SK-N-SH (cell line): ENCODE measurements around the gene E4F1. TPM values are rescaled to one million over a fixed set of nuclear protein-coding genes. Genes with fewer than 3 reads are reported as not detected.
A peak's percentile ranks its signal among the peaks of the same experiment; 100 is the strongest.
"Not testable (repeated sequence)": the region's sequence is repeated elsewhere in the genome, so short reads cannot be mapped to it uniquely, and the experiment has no call there.

Experiments
- CTCF ChIA-PET: fragments of 300-600, 350-600 bp; formaldehyde crosslinking; extraction: SDS; loops from one replicate; lab custom pipeline; 2021; lab: Yijun Ruan, JAX
- POLR2A ChIA-PET: fragments of 350-600 bp; sonication (Branson Sonifier 250); formaldehyde crosslinking; extraction: SDS; loops from one replicate; lab custom pipeline; 2020; ENCODE audit warnings: antibody characterized with exemption, inconsistent platforms; lab: Yijun Ruan, JAX
- DNase-seq: peaks from one replicate; pipeline ENCODE4 v3.0.0; 2012
- H2AFZ ChIP-seq: fragments of 200-600 bp; sonication (generic); 2 replicates; pipeline ENCODE4 v1.8.1; 2016; ENCODE audit warnings: antibody characterized with exemption, mild to moderate bottlenecking, low read depth
- H3F3A ChIP-seq: fragments of 200-600 bp; sonication (generic); replicated peaks from 2 replicates; pipeline ENCODE3; 2016; ENCODE audit warnings: antibody characterized with exemption, mild to moderate bottlenecking; ENCODE audit not compliant: insufficient read depth
- H3K27ac ChIP-seq, 2 experiments: fragments of 200-500 bp in 1 of 2; fragments of 200-600 bp in 1 of 2; sonication (Bioruptor generic) in 1 of 2; sonication (generic), shearing (Covaris generic) in 1 of 2; 2 replicates each; pipeline versions ENCODE4 v1.5.1 to v1.6.1; 2014 to 2016; ENCODE audit warnings: low read depth in 2 of 2, inconsistent platforms in 1 of 2, low read length in 1 of 2, mild to moderate bottlenecking in 1 of 2, mixed read lengths in 1 of 2
- H3K27me3 ChIP-seq: fragments of 200-600 bp; sonication (generic), shearing (Covaris generic); 2 replicates; pipeline ENCODE4 v1.6.1; 2016; ENCODE audit warnings: mixed run types; ENCODE audit not compliant: insufficient read depth
- H3K36me3 ChIP-seq, 2 experiments: fragments of 200-500 bp in 1 of 2; fragments of 200-600 bp in 1 of 2; sonication (Bioruptor generic) in 1 of 2; sonication (generic) in 1 of 2; replicated peaks in 1 of 2; 2 replicates each; pipeline versions ENCODE3 to v1.5.1; 2014 to 2016; ENCODE audit warnings: low read length in 1 of 2, mild to moderate bottlenecking in 1 of 2; ENCODE audit not compliant: insufficient read depth in 2 of 2, control insufficient read depth in 1 of 2
- H3K4me1 ChIP-seq, 2 experiments: fragments of 200-500 bp in 1 of 2; fragments of 200-600 bp in 1 of 2; sonication (Bioruptor generic) in 1 of 2; sonication (generic), shearing (Covaris generic) in 1 of 2; 2 replicates each; pipeline versions ENCODE4 v1.5.1 to v1.6.1; 2014 to 2016; ENCODE audit warnings: low read depth in 1 of 2, low read length in 1 of 2, mixed run types in 1 of 2; ENCODE audit not compliant: insufficient read depth in 2 of 2, control insufficient read depth in 1 of 2
- H3K4me2 ChIP-seq: fragments of 200-600 bp; sonication (generic), shearing (Covaris generic); 2 replicates; pipeline ENCODE4 v1.6.1; 2017; ENCODE audit warnings: mixed run types
- H3K4me3 ChIP-seq, 2 experiments: fragments of 200-500 bp in 1 of 2; fragments of 200-600 bp in 1 of 2; sonication (Bioruptor generic) in 1 of 2; sonication (generic), shearing (Covaris generic) in 1 of 2; 2 replicates each; pipeline versions ENCODE4 v1.5.1 to v1.8.1; 2014 to 2016; ENCODE audit warnings: low read depth in 2 of 2, inconsistent platforms in 1 of 2, low read length in 1 of 2, mild to moderate bottlenecking in 1 of 2, mixed read lengths in 1 of 2, moderate library complexity in 1 of 2
- H3K79me2 ChIP-seq: fragments of 200-600 bp; sonication (generic); 2 replicates; pipeline ENCODE4 v1.8.1; 2017; ENCODE audit warnings: mild to moderate bottlenecking; ENCODE audit not compliant: insufficient read depth
- H3K9ac ChIP-seq: fragments of 200-600 bp; sonication (generic); 2 replicates; pipeline ENCODE4 v1.6.1; 2017; ENCODE audit warnings: mixed run types
- H3K9me2 ChIP-seq: fragments of 200-600 bp; sonication (generic); 2 replicates; pipeline ENCODE4 v1.6.1; 2017; ENCODE audit warnings: mixed run types
- H3K9me3 ChIP-seq: fragments of 200-600 bp; sonication (generic); 2 replicates; pipeline ENCODE4 v1.6.1; 2017; ENCODE audit warnings: mixed run types, mild to moderate bottlenecking, moderate library complexity
- H4K20me1 ChIP-seq: fragments of 200-600 bp; sonication (generic); 2 replicates; pipeline ENCODE4 v1.6.1; 2017; ENCODE audit warnings: mild to moderate bottlenecking, mixed run types; ENCODE audit not compliant: insufficient read depth
- CHD2 ChIP-seq: fragments of 150-350 bp; IDR thresholded peaks from 2 replicates; pipeline ENCODE4 v1.6.1; 2018; ENCODE audit warnings: low read length; ENCODE audit not compliant: partially characterized antibody
- EZH2phosphoT487 ChIP-seq: fragments of 200-600 bp; sonication (generic); IDR thresholded peaks from 2 replicates; pipeline ENCODE4 v1.6.1; 2017; ENCODE audit warnings: low read depth, mixed run types, mild to moderate bottlenecking, antibody characterized with exemption, moderate library complexity, borderline replicate concordance
- FOSL2 ChIP-seq: IDR thresholded peaks from 2 replicates; pipeline ENCODE4 v1.4.0; 2012; ENCODE audit warnings: low read depth, mild to moderate bottlenecking, moderate library complexity, borderline replicate concordance
- FOXJ3 ChIP-seq: sonication (generic); formaldehyde crosslinking; IDR thresholded peaks from 2 replicates; pipeline ENCODE4 v1.5.1; 2020; ENCODE audit warnings: mild to moderate bottlenecking, missing genetic modification reagents
- GABPA ChIP-seq: IDR thresholded peaks from 2 replicates; pipeline ENCODE4 v1.4.0; 2012; ENCODE audit warnings: low read depth, mild to moderate bottlenecking
- IRF3 ChIP-seq: fragments of 150-350 bp; IDR thresholded peaks from 2 replicates; pipeline ENCODE4 v1.6.1; 2016; ENCODE audit warnings: mild to moderate bottlenecking, low read depth, low read length
- JUND ChIP-seq: IDR thresholded peaks from 2 replicates; pipeline ENCODE4 v1.4.0; 2012
- MXI1 ChIP-seq: IDR thresholded peaks from 2 replicates; pipeline ENCODE4 v1.6.1; 2012; ENCODE audit warnings: mild to moderate bottlenecking, low read depth, low read length, improper control_type of control experiment
- NFIC ChIP-seq: IDR thresholded peaks from 2 replicates; pipeline ENCODE4 v1.4.0; 2012; ENCODE audit warnings: borderline replicate concordance
- NRF1 ChIP-seq: IDR thresholded peaks from 2 replicates; pipeline ENCODE4 v1.6.1; 2012; ENCODE audit warnings: low read depth, mild to moderate bottlenecking, low read length
- RFX5 ChIP-seq: IDR thresholded peaks from 2 replicates; pipeline ENCODE4 v1.6.1; 2012; ENCODE audit warnings: mild to moderate bottlenecking, improper control_type of control experiment, low read length
- SIN3A ChIP-seq: IDR thresholded peaks from 2 replicates; pipeline ENCODE4 v1.6.1; 2012; ENCODE audit warnings: low read depth, mild to moderate bottlenecking, low read length, moderate library complexity, borderline replicate concordance
- TAF1 ChIP-seq: IDR thresholded peaks from 2 replicates; pipeline ENCODE4 v1.6.1; 2012; ENCODE audit warnings: low read depth, mild to moderate bottlenecking, low read length, moderate library complexity, borderline replicate concordance
- USF1 ChIP-seq: IDR thresholded peaks from 2 replicates; pipeline ENCODE4 v1.4.0; 2012; ENCODE audit warnings: low read depth, borderline replicate concordance
- WGBS: methylation state at CpG from one replicate; pipeline ENCODE4 v1.1.6; 2017; ENCODE audit warnings: low lambda C conversion rate; 5-methylcytosine and 5-hydroxymethylcytosine counted together
- polyA plus RNA-seq, 3 experiments: library from polyadenylated mRNA; depleted of rRNA; stranded (reverse); fragments of >200 nt; gene quantifications; 2 replicates each; pipeline ENCODE4 v1.2.3, GENCODE V29; 2012
- TF ChIP-seq, protein P1 (sequence below): IDR thresholded peaks from 2 replicates; pipeline ENCODE4 v1.6.1; 2012; ENCODE audit warnings: mild to moderate bottlenecking, low read depth, low read length, moderate library complexity
- TF ChIP-seq, protein P2 (sequence below): IDR thresholded peaks from 2 replicates; pipeline ENCODE4 v1.4.0; 2012; ENCODE audit warnings: low read depth

E4F1 gene
- polyA plus RNA-seq, 1 of the 3 experiments (the other 2 are of a cell fraction) = 33.0 TPM

- TF ChIP-seq MXI1 = peak; percentile 21; the same call in 1 of the 2 replicates
- peak; percentile 75 for TF ChIP-seq GABPA
- peak; percentile 82 for DNase-seq
- H3F3A ChIP-seq, H3K9me2 ChIP-seq, H3K9me3 ChIP-seq, CTCF ChIA-PET, H3K27me3 ChIP-seq, POLR2A ChIA-PET: not testable (repeated sequence)
- 3% methylated on average over 16 of the region's 54 CpGs for WGBS
- Histone ChIP-seq H3K36me3 (peaks cover 31 to 34% of the 10 kb centered on the region in 2 experiments), H2AFZ (peak overlapping the region; percentile 96; the same call in 1 of the 2 replicates), H3K4me1 (peaks cover 12 to 25% of the 10 kb centered on the region in 2 experiments; a peak in 2 of 4 replicates), H3K9ac (peak overlapping the region; percentile 97), H3K27ac (peak overlapping the region; percentile 98), H3K4me3 (peak overlapping the region; percentile 92 to 94), H3K79me2 (peaks cover 87% of the 10 kb centered on the region), H3K4me2 (peak overlapping the region; percentile 97), H4K20me1 (peaks cover 55% of the 10 kb centered on the region)
Measured at GRCh38 chr16:2267505-2267912, 44.1 kb downstream of the E4F1 start.

- Histone ChIP-seq H3K79me2 (peaks cover 81% of the 10 kb centered on the region), H2AFZ (peak within 1 kb of the TSS; percentile 96), H3K4me3 (peak within 1 kb of the TSS; percentile 92 to 94), H3K4me2 (peak within 1 kb of the TSS; percentile 97), H3K36me3 (peaks cover 25 to 30% of the 10 kb centered on the region in 2 experiments), H3F3A (peaks cover 6% of the 10 kb centered on the region), H4K20me1 (peaks cover 50% of the 10 kb centered on the region), H3K4me1 (peaks cover 12 to 25% of the 10 kb centered on the region in 2 experiments; a peak in 2 of 4 replicates), H3K9me3 (no peaks in the 10 kb centered on the region), H3K9ac (peak within 1 kb of the TSS; percentile 97), H3K9me2 (no peaks in the 10 kb centered on the region), H3K27ac (peak within 1 kb of the TSS; percentile 98), H3K27me3 (no peaks in the 10 kb centered on the region)
- DNase-seq = peak; percentile 100
- under 1% methylated on average over 40 of the region's 88 CpGs for WGBS
- ChIA-PET CTCF (interaction anchor here (0.6 to 1.5 kb wide), 5 partner anchors 16 to 182 kb away, joined by 3 to 8 read pairs (median 3); partner anchors contain the start of gene ECI1), POLR2A (interaction anchor here (0.8 to 1.7 kb wide), 3 partner anchors 12 to 201 kb away, joined by 3 to 7 read pairs (median 3); partner anchors contain the start of gene ECI1)
- TF ChIP-seq TAF1 = peak; percentile 83
- peak; percentile 82 for TF ChIP-seq NRF1
- TF ChIP-seq, protein P1, sequence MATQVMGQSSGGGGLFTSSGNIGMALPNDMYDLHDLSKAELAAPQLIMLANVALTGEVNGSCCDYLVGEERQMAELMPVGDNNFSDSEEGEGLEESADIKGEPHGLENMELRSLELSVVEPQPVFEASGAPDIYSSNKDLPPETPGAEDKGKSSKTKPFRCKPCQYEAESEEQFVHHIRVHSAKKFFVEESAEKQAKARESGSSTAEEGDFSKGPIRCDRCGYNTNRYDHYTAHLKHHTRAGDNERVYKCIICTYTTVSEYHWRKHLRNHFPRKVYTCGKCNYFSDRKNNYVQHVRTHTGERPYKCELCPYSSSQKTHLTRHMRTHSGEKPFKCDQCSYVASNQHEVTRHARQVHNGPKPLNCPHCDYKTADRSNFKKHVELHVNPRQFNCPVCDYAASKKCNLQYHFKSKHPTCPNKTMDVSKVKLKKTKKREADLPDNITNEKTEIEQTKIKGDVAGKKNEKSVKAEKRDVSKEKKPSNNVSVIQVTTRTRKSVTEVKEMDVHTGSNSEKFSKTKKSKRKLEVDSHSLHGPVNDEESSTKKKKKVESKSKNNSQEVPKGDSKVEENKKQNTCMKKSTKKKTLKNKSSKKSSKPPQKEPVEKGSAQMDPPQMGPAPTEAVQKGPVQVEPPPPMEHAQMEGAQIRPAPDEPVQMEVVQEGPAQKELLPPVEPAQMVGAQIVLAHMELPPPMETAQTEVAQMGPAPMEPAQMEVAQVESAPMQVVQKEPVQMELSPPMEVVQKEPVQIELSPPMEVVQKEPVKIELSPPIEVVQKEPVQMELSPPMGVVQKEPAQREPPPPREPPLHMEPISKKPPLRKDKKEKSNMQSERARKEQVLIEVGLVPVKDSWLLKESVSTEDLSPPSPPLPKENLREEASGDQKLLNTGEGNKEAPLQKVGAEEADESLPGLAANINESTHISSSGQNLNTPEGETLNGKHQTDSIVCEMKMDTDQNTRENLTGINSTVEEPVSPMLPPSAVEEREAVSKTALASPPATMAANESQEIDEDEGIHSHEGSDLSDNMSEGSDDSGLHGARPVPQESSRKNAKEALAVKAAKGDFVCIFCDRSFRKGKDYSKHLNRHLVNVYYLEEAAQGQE = no peak; the same call in 1 of the 2 replicates
- TF ChIP-seq SIN3A = peak; percentile 56; the same call in 1 of the 2 replicates
- no peak for TF ChIP-seq USF1
- no peak for TF ChIP-seq IRF3
- TF ChIP-seq GABPA = peak; percentile 72
- no peak for TF ChIP-seq JUND
- TF ChIP-seq EZH2phosphoT487 = no peak
- peak; percentile 54; the same call in 1 of the 2 replicates for TF ChIP-seq MXI1
- TF ChIP-seq FOXJ3 (CRISPR knock-in tag) = no peak
- TF ChIP-seq FOSL2 = no peak
- no peak; the same call in 1 of the 2 replicates for TF ChIP-seq NFIC
- TF ChIP-seq RFX5 = no peak
- TF ChIP-seq, protein P2, sequence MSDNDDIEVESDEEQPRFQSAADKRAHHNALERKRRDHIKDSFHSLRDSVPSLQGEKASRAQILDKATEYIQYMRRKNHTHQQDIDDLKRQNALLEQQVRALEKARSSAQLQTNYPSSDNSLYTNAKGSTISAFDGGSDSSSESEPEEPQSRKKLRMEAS = peak; percentile 94
- TF ChIP-seq CHD2 = no peak
Measured at GRCh38 chr16:2267913-2268666, 44.7 kb downstream of the E4F1 start, which contains the start of gene RNPS1. Gene RNPS1, minus strand, starts transcription at chr16:2268126. Its CDS starts 3,483 bp downstream, at chr16:2264643.
